K562 (cell line): ENCODE data around the gene SLC25A44. TPM values are rescaled to one million over a fixed set of nuclear protein-coding genes. Genes with fewer than 3 reads are reported as not detected.

Experiments
- ATAC-seq: fragments of 200-7000 bp; cut with Tn5 transposase; 3 replicates; pipeline ENCODE4 v1.9.1; 2020; ENCODE audit warnings: moderate library complexity
- BruUV-seq: library from RNA; stranded (reverse); fragments of 400-500 nt; replicated peaks from 2 replicates; lab custom pipeline; 2021; lab: Mats Ljungman, UMichigan
- CTCF ChIA-PET: fragments of 300-600 bp; formaldehyde crosslinking; extraction: SDS; loops from one replicate; lab custom pipeline; 2021; ENCODE audit warnings: low intra/inter-chr PET ratio; lab: Yijun Ruan, JAX
- POLR2A ChIA-PET: fragments of 300-600, 350-650 bp; sonication (Branson Sonifier 250); formaldehyde crosslinking; extraction: SDS; loops from one replicate; lab custom pipeline; 2021; ENCODE audit warnings: antibody characterized with exemption, inconsistent platforms; lab: Yijun Ruan, JAX
- DNase-seq, 4 experiments: peaks; one replicate each; pipeline versions ENCODE4 v3.0.0 to v3.0.0-alpha.2; 2011 to 2018; ENCODE audit warnings: low spot score in 3 of 4, mixed read lengths in 3 of 4; ENCODE audit errors: extremely low read depth in 1 of 4
- FAIRE-seq: peaks from 2 replicates; lab custom pipeline; 2011; peaks lifted over from hg19 to GRCh38; lab: Jason Lieb, UNC
- H2AFZ ChIP-seq: 2 replicates; pipeline ENCODE4 v1.6.0; 2011; ENCODE audit warnings: low read depth, low read length, control low read depth, inconsistent platforms
- H3K27ac ChIP-seq: fragments of 200-600 bp; 3 replicates; pipeline ENCODE4 v1.8.0; 2011; ENCODE audit warnings: low read depth, mild to moderate bottlenecking, control low read depth, inconsistent platforms, low read length, moderate library complexity, mixed read lengths; ENCODE audit errors: extremely low read depth
- H3K27me3 ChIP-seq, 2 experiments: fragments of 300-600 bp in 1 of 2; 2 replicates in 1 of 2; 3 replicates in 1 of 2; pipeline versions ENCODE4 v1.6.0 to v1.8.0; 2011; ENCODE audit warnings: inconsistent platforms in 2 of 2, low read length in 2 of 2, mild to moderate bottlenecking in 1 of 2, mixed read lengths in 1 of 2, moderate library complexity in 1 of 2; ENCODE audit not compliant: control insufficient read depth in 2 of 2, insufficient read depth in 2 of 2
- H3K36me3 ChIP-seq: fragments of 300-600 bp; 3 replicates; pipeline ENCODE4 v1.8.0; 2011; ENCODE audit warnings: mild to moderate bottlenecking, low read length, inconsistent platforms; ENCODE audit not compliant: control insufficient read depth, insufficient read depth
- H3K4me1 ChIP-seq, 2 experiments: fragments of 200-600 bp in 1 of 2; replicated peaks in 1 of 2; 2 replicates in 1 of 2; 3 replicates in 1 of 2; pipeline versions ENCODE4 v1.5.1 to v1.8.0; 2011; ENCODE audit warnings: inconsistent platforms in 2 of 2, low read length in 2 of 2, mild to moderate bottlenecking in 1 of 2, mixed read lengths in 1 of 2, moderate library complexity in 1 of 2; ENCODE audit not compliant: control insufficient read depth in 2 of 2, insufficient read depth in 2 of 2
- H3K4me2 ChIP-seq: 2 replicates; pipeline ENCODE4 v1.6.1; 2011; ENCODE audit warnings: low read length, control low read depth, inconsistent platforms, mixed read lengths; ENCODE audit not compliant: insufficient read depth
- H3K4me3 ChIP-seq: fragments of 200-600 bp; sonication (generic), shearing (Covaris generic); 2 replicates; pipeline ENCODE4 v1.5.1; 2016; ENCODE audit warnings: control low read depth, inconsistent platforms
- H3K79me2 ChIP-seq: fragments of 200-600 bp; 3 replicates; pipeline ENCODE4 v1.8.0; 2011; ENCODE audit warnings: low read length, inconsistent platforms; ENCODE audit not compliant: control insufficient read depth, insufficient read depth
- H3K9ac ChIP-seq, 2 experiments: 2 replicates each; pipeline versions ENCODE4 v1.6.0 to v1.6.1; 2011; ENCODE audit warnings: low read depth in 2 of 2, low read length in 2 of 2, control low read depth in 1 of 2, inconsistent platforms in 1 of 2, mild to moderate bottlenecking in 1 of 2, mixed read lengths in 1 of 2; ENCODE audit not compliant: insufficient read depth in 1 of 2
- H3K9me1 ChIP-seq: one replicate; pipeline ENCODE4 v1.6.0; 2011; ENCODE audit warnings: inconsistent platforms, mild to moderate bottlenecking, low read length, moderate library complexity; ENCODE audit not compliant: control insufficient read depth, insufficient read depth
- H3K9me3 ChIP-seq: replicated peaks from 2 replicates; pipeline ENCODE4 v1.5.1; 2011; ENCODE audit warnings: low read depth, low read length, inconsistent platforms; ENCODE audit not compliant: control insufficient read depth, insufficient read depth
- H4K20me1 ChIP-seq: replicated peaks from 2 replicates; pipeline ENCODE4 v1.6.1; 2011; ENCODE audit warnings: low read length, inconsistent platforms, mixed read lengths; ENCODE audit not compliant: control insufficient read depth, insufficient read depth
- ARNT ChIP-seq, 2 experiments: fragments of 450-650 bp; IDR thresholded peaks; 2 replicates each; pipeline ENCODE4 v1.6.1; 2016; ENCODE audit warnings: mild to moderate bottlenecking in 1 of 2
- MAFG ChIP-seq: fragments of 450-650 bp; conservative IDR thresholded peaks from 2 replicates; pipeline ENCODE4 v1.6.1; 2016; ENCODE audit warnings: missing genetic modification characterization, missing compliant biosample characterization
- NCOA1 ChIP-seq: fragments of 450-650 bp; IDR thresholded peaks from 2 replicates; pipeline ENCODE4 v1.6.1; 2016; ENCODE audit warnings: low read depth
- SMARCC2 ChIP-seq: fragments of 450-650 bp; IDR thresholded peaks from 2 replicates; pipeline ENCODE4 v1.6.1; 2017; ENCODE audit warnings: antibody characterized with exemption, moderate library complexity, mild to moderate bottlenecking, low read depth
- TARDBP ChIP-seq: fragments of 450-650 bp; IDR thresholded peaks from 2 replicates; pipeline ENCODE4 v1.6.1; 2016
- ZNF444 ChIP-seq: fragments of 250-450 bp; sonication (Bioruptor Pico); IDR thresholded peaks from 2 replicates; pipeline ENCODE4 v1.4.0; 2020; ENCODE audit warnings: mild to moderate bottlenecking, moderate library complexity
- WGBS: fragments of 100-300 bp; shearing (Covaris generic); methylation state at CpG from one replicate; pipeline ENCODE4 v1.1.6; 2016; ENCODE audit warnings: low coverage, mixed read lengths; ENCODE audit not compliant: insufficient coverage; ENCODE audit errors: missing lambda C conversion rate; 5-methylcytosine and 5-hydroxymethylcytosine counted together
- in situ Hi-C: fragments of 300-500 bp; cut with MboI; formaldehyde crosslinking; loops from 4 replicates; pipeline ENCODE4 v1.15.0; 2018; ENCODE audit warnings: inconsistent platforms, mixed read lengths
- intact Hi-C: fragments of 100-400 bp; cut with micrococcal nuclease; formaldehyde crosslinking; loops from 2 replicates; pipeline ENCODE4 v1.14.2; 2022
- polyA plus RNA-seq, 8 experiments: library from polyadenylated mRNA; depleted of rRNA in 4 of 8; stranded (reverse) in 5 of 8; unstranded in 3 of 8; fragments of >200 nt; fragmentation: Nextera tagmentation in 2 of 8; fragmentation: Illumina TruSeq in 1 of 8; extraction: Ambion mirVana in 2 of 8; extraction: Trizol in 1 of 8; gene quantifications; 2 replicates each; pipeline versions ENCODE4 v1.2.1 to v1.2.3, GENCODE V29; 2011 to 2014; ENCODE audit warnings: inconsistent platforms in 1 of 8, missing spikeins in 1 of 8
- total RNA-seq, 7 experiments: library from RNA; depleted of rRNA in 6 of 7; stranded (reverse); fragments of >200 nt in 6 of 7; fragmentation: Illumina TruSeq in 2 of 7; extraction: Trizol in 2 of 7; gene quantifications; 2 replicates each; pipeline versions ENCODE4 v1.2.1 to v1.2.3, GENCODE V29; 2011 to 2021; ENCODE audit warnings: low replicate concordance in 1 of 7
- TF ChIP-seq, protein P1 (sequence below): fragments of 250-450 bp; sonication (Bioruptor Pico); IDR thresholded peaks from 2 replicates; pipeline ENCODE4 v1.4.0; 2020; ENCODE audit warnings: mild to moderate bottlenecking
- TF ChIP-seq, protein P2 (sequence below): fragments of 150-350 bp; IDR thresholded peaks from 2 replicates; pipeline ENCODE4 v1.6.1; 2014; ENCODE audit warnings: low read depth, mild to moderate bottlenecking, low read length, borderline replicate concordance

The SLC25A44 gene
- total and polyA plus RNA-seq, 9 of the 15 experiments (the other 6 are each of a cell fraction or from before 2014, with no cell fraction given), result 4.4 to 22.8 (median 12.5) TPM

DNA sequence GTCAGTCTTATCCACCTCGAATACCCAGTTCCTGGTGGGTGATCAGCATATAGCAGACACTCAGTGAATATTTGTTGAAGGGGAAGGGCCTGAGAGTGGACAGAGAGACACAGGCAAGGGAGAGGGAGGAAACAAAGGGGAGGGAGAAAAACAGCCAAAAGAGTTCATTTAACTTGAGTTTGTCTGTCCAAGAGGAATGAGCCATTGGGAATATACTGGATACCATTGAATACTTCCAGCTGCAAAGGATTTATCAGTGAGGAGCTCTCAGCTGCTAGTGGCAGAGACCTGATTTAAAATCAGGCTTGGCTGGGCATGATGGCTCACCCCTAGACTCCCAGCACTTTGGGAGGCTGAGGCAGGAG, 36.6 kb downstream of the SLC25A44 start:
- Histone ChIP-seq H3K9me3 (no peaks in the 10 kb centered on the region), H3K4me1 (peaks cover 9 to 14% of the 10 kb centered on the region in 2 experiments; a peak in 4 of 5 replicates), H2AFZ (no peak overlapping the region), H3K9me1 (no peaks in the 10 kb centered on the region), H4K20me1 (no peaks in the 10 kb centered on the region), H3K4me2 (no peak overlapping the region), H3K36me3 (peaks cover 31% of the 10 kb centered on the region; the same call in 2 of the 3 replicates), H3K79me2 (no peaks in the 10 kb centered on the region), H3K27me3 (no peaks in the 10 kb centered on the region), H3K27ac (no peak overlapping the region), H3K4me3 (no peak overlapping the region), H3K9ac (no peak overlapping the region)
- BruUV-seq, result no TSS peak
- POLR2A ChIA-PET, result interaction anchor here (0.6 to 1.2 kb wide), 6 partner anchors 13 to 102 kb away, joined by 3 read pairs; no protein-coding TSS in a partner anchor
- ATAC-seq, result peak; percentile 25; the same call in 2 of the 3 replicates
- 20% methylated on average over 1 of the region's 1 CpG for WGBS
- intact Hi-C loops, result loop anchor here (5.0 kb wide), 1 partner anchor 217 kb away; no protein-coding TSS in a partner anchor
- no peak for DNase-seq
- TF ChIP-seq MAFG (0 out of 2 replicates have a peak, but pooled peaks have one; percentile 2), NCOA1 (no peak)
- TF ChIP-seq, all 486 proteins: peak for 1
- in situ Hi-C loops, result loop anchor here (5.0 kb wide), 1 partner anchor 83 kb away; no protein-coding TSS in a partner anchor
- FAIRE-seq, result no peak
- CTCF ChIA-PET, result no interaction called here

DNA sequence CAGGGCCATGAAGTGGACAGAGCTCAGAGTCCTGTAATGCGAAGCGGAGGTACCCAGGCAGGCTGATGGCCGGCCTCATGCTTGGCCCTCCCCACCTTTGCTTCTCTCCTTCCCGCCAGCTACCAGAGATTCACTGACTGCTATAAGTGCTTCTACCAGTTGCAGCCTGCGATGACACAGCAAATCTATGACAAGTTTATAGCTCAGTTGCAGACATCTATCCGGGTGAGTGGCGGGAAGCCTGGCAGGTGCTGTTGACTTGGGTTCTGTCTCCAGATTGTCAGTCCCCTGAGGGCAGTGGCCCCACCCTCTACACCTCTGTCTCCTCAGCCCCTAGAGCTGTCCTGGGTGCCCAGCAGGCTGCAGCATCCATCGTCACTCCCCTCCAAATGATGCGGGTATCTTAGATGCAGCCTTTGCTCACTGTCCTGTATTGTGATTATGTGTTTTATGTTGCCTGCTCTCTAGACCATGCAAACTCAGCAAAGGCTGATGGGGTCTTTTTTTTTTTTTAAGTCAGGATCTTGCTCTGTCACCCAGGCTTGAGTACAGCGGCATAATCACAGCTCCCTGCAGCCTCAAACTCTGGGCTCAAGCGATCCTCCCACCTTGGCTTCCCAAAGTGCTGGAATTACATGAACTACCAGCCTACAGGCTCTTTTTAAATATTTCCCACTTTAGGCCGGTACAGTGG, 38.4 kb downstream of the SLC25A44 start:
- intact Hi-C loops, result loop anchor here (5.0 kb wide), 1 partner anchor 215 kb away; no protein-coding TSS in a partner anchor
- CTCF ChIA-PET, result no interaction called here
- H2AFZ ChIP-seq, result no peak overlapping the region
- H3K27ac ChIP-seq, result no peak overlapping the region
- peak overlapping the region in 1 of 2 experiments; percentile 80; a peak in 1 of 4 replicates for H3K9ac ChIP-seq
- peak; percentile 78 for FAIRE-seq
- POLR2A ChIA-PET, result interaction anchor here (0.6 to 1.6 kb wide), 13 partner anchors 9 to 113 kb away, joined by 3 to 6 read pairs (median 3); partner anchors contain the start of genes BGLAP and SMG5
- no peaks in the 10 kb centered on the region for H3K27me3 ChIP-seq
- H3K9me1 ChIP-seq, result no peaks in the 10 kb centered on the region
- no peaks in the 10 kb centered on the region for H4K20me1 ChIP-seq
- peaks cover 37% of the 10 kb centered on the region; the same call in 2 of the 3 replicates for H3K36me3 ChIP-seq
- BruUV-seq, result no TSS peak
- in situ Hi-C loops, result loop anchor here (5.0 kb wide), 1 partner anchor 85 kb away; no protein-coding TSS in a partner anchor
- H3K4me1 ChIP-seq, result peaks cover 9 to 18% of the 10 kb centered on the region in 2 experiments; a peak in 4 of 5 replicates
- H3K79me2 ChIP-seq, result no peaks in the 10 kb centered on the region
- ATAC-seq, result peak; percentile 74
- no peaks in the 10 kb centered on the region for H3K9me3 ChIP-seq
- 61% methylated on average over 11 of the region's 12 CpGs for WGBS
- peak in 2 of 4 experiments; percentile 44 to 68 for DNase-seq
- no peak overlapping the region for H3K4me2 ChIP-seq
- no peak overlapping the region for H3K4me3 ChIP-seq
- TF ChIP-seq, protein P1, sequence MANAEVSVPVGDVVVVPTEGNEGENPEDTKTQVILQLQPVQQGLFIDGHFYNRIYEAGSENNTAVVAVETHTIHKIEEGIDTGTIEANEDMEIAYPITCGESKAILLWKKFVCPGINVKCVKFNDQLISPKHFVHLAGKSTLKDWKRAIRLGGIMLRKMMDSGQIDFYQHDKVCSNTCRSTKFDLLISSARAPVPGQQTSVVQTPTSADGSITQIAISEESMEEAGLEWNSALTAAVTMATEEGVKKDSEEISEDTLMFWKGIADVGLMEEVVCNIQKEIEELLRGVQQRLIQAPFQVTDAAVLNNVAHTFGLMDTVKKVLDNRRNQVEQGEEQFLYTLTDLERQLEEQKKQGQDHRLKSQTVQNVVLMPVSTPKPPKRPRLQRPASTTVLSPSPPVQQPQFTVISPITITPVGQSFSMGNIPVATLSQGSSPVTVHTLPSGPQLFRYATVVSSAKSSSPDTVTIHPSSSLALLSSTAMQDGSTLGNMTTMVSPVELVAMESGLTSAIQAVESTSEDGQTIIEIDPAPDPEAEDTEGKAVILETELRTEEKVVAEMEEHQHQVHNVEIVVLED (CRISPR knock-in tag), result no peak
- TF ChIP-seq ARNT (IDR thresholded peaks at IDR 0.05), result no peak
- TF ChIP-seq, protein P2, sequence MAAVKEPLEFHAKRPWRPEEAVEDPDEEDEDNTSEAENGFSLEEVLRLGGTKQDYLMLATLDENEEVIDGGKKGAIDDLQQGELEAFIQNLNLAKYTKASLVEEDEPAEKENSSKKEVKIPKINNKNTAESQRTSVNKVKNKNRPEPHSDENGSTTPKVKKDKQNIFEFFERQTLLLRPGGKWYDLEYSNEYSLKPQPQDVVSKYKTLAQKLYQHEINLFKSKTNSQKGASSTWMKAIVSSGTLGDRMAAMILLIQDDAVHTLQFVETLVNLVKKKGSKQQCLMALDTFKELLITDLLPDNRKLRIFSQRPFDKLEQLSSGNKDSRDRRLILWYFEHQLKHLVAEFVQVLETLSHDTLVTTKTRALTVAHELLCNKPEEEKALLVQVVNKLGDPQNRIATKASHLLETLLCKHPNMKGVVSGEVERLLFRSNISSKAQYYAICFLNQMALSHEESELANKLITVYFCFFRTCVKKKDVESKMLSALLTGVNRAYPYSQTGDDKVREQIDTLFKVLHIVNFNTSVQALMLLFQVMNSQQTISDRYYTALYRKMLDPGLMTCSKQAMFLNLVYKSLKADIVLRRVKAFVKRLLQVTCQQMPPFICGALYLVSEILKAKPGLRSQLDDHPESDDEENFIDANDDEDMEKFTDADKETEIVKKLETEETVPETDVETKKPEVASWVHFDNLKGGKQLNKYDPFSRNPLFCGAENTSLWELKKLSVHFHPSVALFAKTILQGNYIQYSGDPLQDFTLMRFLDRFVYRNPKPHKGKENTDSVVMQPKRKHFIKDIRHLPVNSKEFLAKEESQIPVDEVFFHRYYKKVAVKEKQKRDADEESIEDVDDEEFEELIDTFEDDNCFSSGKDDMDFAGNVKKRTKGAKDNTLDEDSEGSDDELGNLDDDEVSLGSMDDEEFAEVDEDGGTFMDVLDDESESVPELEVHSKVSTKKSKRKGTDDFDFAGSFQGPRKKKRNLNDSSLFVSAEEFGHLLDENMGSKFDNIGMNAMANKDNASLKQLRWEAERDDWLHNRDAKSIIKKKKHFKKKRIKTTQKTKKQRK, result no peak
- no peak for TF ChIP-seq ZNF444
- TF ChIP-seq SMARCC2, result no peak
- no peak for TF ChIP-seq TARDBP
